WTC11 (cell line): Measurements from ENCODE around the gene TNC. TPM values are rescaled to one million over a fixed set of nuclear protein-coding genes. Genes with fewer than 3 reads are reported as not detected.

ENCODE experiments used
- ATAC-seq: fragments of 200-7000 bp; cut with Tn5 transposase; 2 replicates; pipeline ENCODE4 v1.10.0; 2021; ENCODE audit warnings: mild to moderate bottlenecking, moderate library complexity
- CTCF ChIA-PET: fragments of 300-600 bp; sonication (Branson Sonifier 250); formaldehyde crosslinking; loops from one replicate; lab custom pipeline; 2021; ENCODE audit warnings: antibody characterized with exemption; lab: Charles Lee
- POLR2A ChIA-PET: fragments of 350-600 bp; sonication (Branson Sonifier 250); formaldehyde crosslinking; loops from one replicate; lab custom pipeline; 2021; ENCODE audit warnings: antibody characterized with exemption; lab: Charles Lee
- DNase-seq: peaks from one replicate; pipeline ENCODE4 v3.0.0; 2021; ENCODE audit warnings: low spot score
- H3K27ac Mint-ChIP-seq: 2 replicates; pipeline ENCODE4 v1.8.0; 2021; ENCODE audit warnings: mixed read lengths
- H3K27me3 Mint-ChIP-seq: 2 replicates; pipeline ENCODE4 v1.8.0; 2021; ENCODE audit warnings: low read depth, mild to moderate bottlenecking, moderate library complexity, mixed read lengths
- H3K36me3 Mint-ChIP-seq: 2 replicates; pipeline ENCODE4 v1.8.0; 2021; ENCODE audit warnings: mixed read lengths
- H3K4me1 Mint-ChIP-seq: 2 replicates; pipeline ENCODE4 v1.8.0; 2022; ENCODE audit warnings: mixed read lengths
- H3K4me3 Mint-ChIP-seq: 2 replicates; pipeline ENCODE4 v1.8.0; 2021; ENCODE audit warnings: mild to moderate bottlenecking, moderate library complexity, mixed read lengths
- H3K9me3 Mint-ChIP-seq: 2 replicates; pipeline ENCODE4 v1.8.0; 2021; ENCODE audit warnings: mixed read lengths
- EMX1 ChIP-seq: fragments of 250-450 bp; sonication (Bioruptor Pico); IDR thresholded peaks from 2 replicates; pipeline ENCODE4 v1.8.0; 2021; ENCODE audit warnings: mild to moderate bottlenecking
- FOXK1 ChIP-seq: sonication (generic); formaldehyde crosslinking; IDR thresholded peaks from 2 replicates; pipeline ENCODE4 v1.8.0; 2022; ENCODE audit warnings: mild to moderate bottlenecking, moderate library complexity, missing genetic modification reagents
- IRF2 ChIP-seq: sonication (generic); formaldehyde crosslinking; IDR thresholded peaks from 2 replicates; pipeline ENCODE4 v1.8.0; 2022; ENCODE audit warnings: low read depth, missing genetic modification reagents, borderline replicate concordance
- MXD4 ChIP-seq: fragments of 250-450 bp; sonication (Bioruptor Pico); IDR thresholded peaks from 2 replicates; pipeline ENCODE4 v1.8.0; 2021; ENCODE audit warnings: mild to moderate bottlenecking, moderate library complexity, borderline replicate concordance
- MYBL2 ChIP-seq: sonication (generic); formaldehyde crosslinking; IDR thresholded peaks from 2 replicates; pipeline ENCODE4 v1.8.1; 2023; ENCODE audit warnings: mild to moderate bottlenecking, moderate library complexity, missing genetic modification reagents
- NFE2L1 ChIP-seq: sonication (generic); formaldehyde crosslinking; IDR thresholded peaks from 2 replicates; pipeline ENCODE4 v1.8.1; 2023; ENCODE audit warnings: missing genetic modification reagents
- NR1H2 ChIP-seq: sonication (generic); formaldehyde crosslinking; IDR thresholded peaks from 2 replicates; pipeline ENCODE4 v1.9.0; 2021; ENCODE audit warnings: mild to moderate bottlenecking, moderate library complexity, missing genetic modification reagents
- PRRX2 ChIP-seq: fragments of 250-450 bp; sonication (Bioruptor Pico); IDR thresholded peaks from 2 replicates; pipeline ENCODE4 v1.8.0; 2021; ENCODE audit warnings: mild to moderate bottlenecking
- RELA ChIP-seq: sonication (generic); formaldehyde crosslinking; IDR thresholded peaks from 2 replicates; pipeline ENCODE4 v1.8.1; 2022; ENCODE audit warnings: missing genetic modification reagents, mild to moderate bottlenecking, borderline replicate concordance
- SMAD4 ChIP-seq: sonication (generic); formaldehyde crosslinking; IDR thresholded peaks from 2 replicates; pipeline ENCODE4 v1.8.0; 2022; ENCODE audit warnings: mild to moderate bottlenecking, missing genetic modification reagents
- SP1 ChIP-seq: sonication (generic); formaldehyde crosslinking; conservative IDR thresholded peaks from 2 replicates; pipeline ENCODE4 v1.8.1; 2022; ENCODE audit warnings: missing genetic modification reagents
- TEAD1 ChIP-seq: sonication (generic); formaldehyde crosslinking; IDR thresholded peaks from 2 replicates; pipeline ENCODE4 v1.8.0; 2022; ENCODE audit warnings: mild to moderate bottlenecking, missing genetic modification reagents
- ZNF232 ChIP-seq: sonication (generic); formaldehyde crosslinking; IDR thresholded peaks from 2 replicates; pipeline ENCODE4 v1.8.0; 2022; ENCODE audit warnings: mild to moderate bottlenecking, missing genetic modification reagents
- ZNF263 ChIP-seq: sonication (generic); formaldehyde crosslinking; IDR thresholded peaks from 2 replicates; pipeline ENCODE4 v1.8.1; 2022; ENCODE audit warnings: low read depth, mild to moderate bottlenecking, moderate library complexity, missing genetic modification reagents
- ZNF396 ChIP-seq: fragments of 250-450 bp; sonication (Bioruptor Pico); IDR thresholded peaks from 2 replicates; pipeline ENCODE4 v1.8.0; 2021; ENCODE audit warnings: mild to moderate bottlenecking, moderate library complexity, borderline replicate concordance
- ZNF425 ChIP-seq: fragments of 250-450 bp; sonication (Bioruptor Pico); conservative IDR thresholded peaks from 2 replicates; pipeline ENCODE4 v1.9.0; 2021; ENCODE audit warnings: mild to moderate bottlenecking
- ZNF671 ChIP-seq: fragments of 250-450 bp; sonication (Bioruptor Pico); IDR thresholded peaks from 2 replicates; pipeline ENCODE4 v1.8.0; 2021; ENCODE audit warnings: mild to moderate bottlenecking
- total RNA-seq: library from RNA; stranded (reverse); gene quantifications from 3 replicates; pipeline ENCODE4 v1.2.3, GENCODE V29; 2021
- TF ChIP-seq, protein P1 (sequence below): sonication (generic); formaldehyde crosslinking; IDR thresholded peaks from 2 replicates; pipeline ENCODE4 v1.8.1; 2023; ENCODE audit warnings: mild to moderate bottlenecking, missing genetic modification reagents
- TF ChIP-seq, protein P2 (sequence below): sonication (generic); formaldehyde crosslinking; IDR thresholded peaks from 2 replicates; pipeline ENCODE4 v1.8.0; 2022; ENCODE audit warnings: missing genetic modification reagents
- TF ChIP-seq, protein P3 (sequence below): sonication (generic); formaldehyde crosslinking; IDR thresholded peaks from 2 replicates; pipeline ENCODE4 v1.8.0; 2022; ENCODE audit warnings: mild to moderate bottlenecking, missing genetic modification reagents
- TF ChIP-seq, protein P4 (sequence below): sonication (generic); formaldehyde crosslinking; IDR thresholded peaks from 2 replicates; pipeline ENCODE4 v1.8.0; 2022; ENCODE audit warnings: mild to moderate bottlenecking, missing genetic modification reagents

The TNC gene
- total RNA-seq, 1 experiment from 2014 or later, result 4.5 TPM

DNA sequence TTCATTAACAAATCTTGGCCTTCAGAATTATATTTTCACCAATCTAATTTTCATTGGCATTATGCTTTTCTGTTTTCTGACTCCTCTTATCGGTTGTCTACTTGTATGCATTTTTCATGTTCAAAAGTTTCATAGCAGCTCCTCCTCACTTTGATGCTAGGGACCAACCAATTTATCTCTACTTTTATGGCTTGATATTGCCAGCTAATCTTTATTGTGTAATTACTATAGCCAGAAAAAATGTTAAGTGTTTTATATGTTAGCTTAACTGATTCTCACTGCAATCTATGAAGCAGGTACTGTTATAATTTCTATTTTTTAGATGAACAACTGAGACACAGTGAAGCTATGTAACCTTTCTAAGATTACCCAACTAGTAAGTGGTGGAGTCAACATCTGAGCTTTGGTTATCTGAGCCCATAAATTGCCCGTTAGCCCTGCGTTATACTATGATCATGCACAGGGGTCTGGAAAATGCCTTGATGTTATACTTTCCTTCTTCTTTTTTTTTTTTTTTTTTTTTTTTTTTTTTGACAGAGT, 34.4 kb upstream of the TNC start:
- H3K4me1 Mint-ChIP-seq, result no peaks in the 10 kb centered on the region
- H3K4me3 Mint-ChIP-seq, result no peak overlapping the region

GRCh38 chr9:115148721-115149120, 30.8 kb upstream of the TNC start:
- POLR2A ChIA-PET, result no interaction called here
- Mint-ChIP-seq H3K4me3 (no peak overlapping the region), H3K27me3 (peaks cover 9% of the 10 kb centered on the region), H3K36me3 (peaks cover 3% of the 10 kb centered on the region), H3K27ac (no peak overlapping the region), H3K4me1 (peaks cover 9% of the 10 kb centered on the region), H3K9me3 (peaks cover 8% of the 10 kb centered on the region)
- DNase-seq (no peak), ATAC-seq (no peak)
- CTCF ChIA-PET, result no interaction called here
- TF ChIP-seq RELA (CRISPR knock-in tag) (no peak), MXD4 (CRISPR knock-in tag) (no peak), NFE2L1 (no peak), SP1 (CRISPR knock-in tag) (no peak), NR1H2 (CRISPR knock-in tag) (no peak), MYBL2 (CRISPR knock-in tag) (no peak), ZNF396 (no peak), EMX1 (CRISPR knock-in tag) (no peak), ZNF425 (no peak), FOXK1 (CRISPR knock-in tag) (no peak), ZNF232 (CRISPR knock-in tag) (no peak), ZNF263 (no peak), PRRX2 (CRISPR knock-in tag) (no peak)
- TF ChIP-seq, protein P1, sequence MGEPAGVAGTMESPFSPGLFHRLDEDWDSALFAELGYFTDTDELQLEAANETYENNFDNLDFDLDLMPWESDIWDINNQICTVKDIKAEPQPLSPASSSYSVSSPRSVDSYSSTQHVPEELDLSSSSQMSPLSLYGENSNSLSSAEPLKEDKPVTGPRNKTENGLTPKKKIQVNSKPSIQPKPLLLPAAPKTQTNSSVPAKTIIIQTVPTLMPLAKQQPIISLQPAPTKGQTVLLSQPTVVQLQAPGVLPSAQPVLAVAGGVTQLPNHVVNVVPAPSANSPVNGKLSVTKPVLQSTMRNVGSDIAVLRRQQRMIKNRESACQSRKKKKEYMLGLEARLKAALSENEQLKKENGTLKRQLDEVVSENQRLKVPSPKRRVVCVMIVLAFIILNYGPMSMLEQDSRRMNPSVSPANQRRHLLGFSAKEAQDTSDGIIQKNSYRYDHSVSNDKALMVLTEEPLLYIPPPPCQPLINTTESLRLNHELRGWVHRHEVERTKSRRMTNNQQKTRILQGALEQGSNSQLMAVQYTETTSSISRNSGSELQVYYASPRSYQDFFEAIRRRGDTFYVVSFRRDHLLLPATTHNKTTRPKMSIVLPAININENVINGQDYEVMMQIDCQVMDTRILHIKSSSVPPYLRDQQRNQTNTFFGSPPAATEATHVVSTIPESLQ (CRISPR knock-in tag), result no peak
- TF ChIP-seq, protein P2, sequence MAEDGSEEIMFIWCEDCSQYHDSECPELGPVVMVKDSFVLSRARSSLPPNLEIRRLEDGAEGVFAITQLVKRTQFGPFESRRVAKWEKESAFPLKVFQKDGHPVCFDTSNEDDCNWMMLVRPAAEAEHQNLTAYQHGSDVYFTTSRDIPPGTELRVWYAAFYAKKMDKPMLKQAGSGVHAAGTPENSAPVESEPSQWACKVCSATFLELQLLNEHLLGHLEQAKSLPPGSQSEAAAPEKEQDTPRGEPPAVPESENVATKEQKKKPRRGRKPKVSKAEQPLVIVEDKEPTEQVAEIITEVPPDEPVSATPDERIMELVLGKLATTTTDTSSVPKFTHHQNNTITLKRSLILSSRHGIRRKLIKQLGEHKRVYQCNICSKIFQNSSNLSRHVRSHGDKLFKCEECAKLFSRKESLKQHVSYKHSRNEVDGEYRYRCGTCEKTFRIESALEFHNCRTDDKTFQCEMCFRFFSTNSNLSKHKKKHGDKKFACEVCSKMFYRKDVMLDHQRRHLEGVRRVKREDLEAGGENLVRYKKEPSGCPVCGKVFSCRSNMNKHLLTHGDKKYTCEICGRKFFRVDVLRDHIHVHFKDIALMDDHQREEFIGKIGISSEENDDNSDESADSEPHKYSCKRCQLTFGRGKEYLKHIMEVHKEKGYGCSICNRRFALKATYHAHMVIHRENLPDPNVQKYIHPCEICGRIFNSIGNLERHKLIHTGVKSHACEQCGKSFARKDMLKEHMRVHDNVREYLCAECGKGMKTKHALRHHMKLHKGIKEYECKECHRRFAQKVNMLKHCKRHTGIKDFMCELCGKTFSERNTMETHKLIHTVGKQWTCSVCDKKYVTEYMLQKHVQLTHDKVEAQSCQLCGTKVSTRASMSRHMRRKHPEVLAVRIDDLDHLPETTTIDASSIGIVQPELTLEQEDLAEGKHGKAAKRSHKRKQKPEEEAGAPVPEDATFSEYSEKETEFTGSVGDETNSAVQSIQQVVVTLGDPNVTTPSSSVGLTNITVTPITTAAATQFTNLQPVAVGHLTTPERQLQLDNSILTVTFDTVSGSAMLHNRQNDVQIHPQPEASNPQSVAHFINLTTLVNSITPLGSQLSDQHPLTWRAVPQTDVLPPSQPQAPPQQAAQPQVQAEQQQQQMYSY (CRISPR knock-in tag), result no peak
- TF ChIP-seq, protein P3, sequence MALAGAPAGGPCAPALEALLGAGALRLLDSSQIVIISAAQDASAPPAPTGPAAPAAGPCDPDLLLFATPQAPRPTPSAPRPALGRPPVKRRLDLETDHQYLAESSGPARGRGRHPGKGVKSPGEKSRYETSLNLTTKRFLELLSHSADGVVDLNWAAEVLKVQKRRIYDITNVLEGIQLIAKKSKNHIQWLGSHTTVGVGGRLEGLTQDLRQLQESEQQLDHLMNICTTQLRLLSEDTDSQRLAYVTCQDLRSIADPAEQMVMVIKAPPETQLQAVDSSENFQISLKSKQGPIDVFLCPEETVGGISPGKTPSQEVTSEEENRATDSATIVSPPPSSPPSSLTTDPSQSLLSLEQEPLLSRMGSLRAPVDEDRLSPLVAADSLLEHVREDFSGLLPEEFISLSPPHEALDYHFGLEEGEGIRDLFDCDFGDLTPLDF (CRISPR knock-in tag), result no peak

More for the DNA sequence above, 34.4 kb upstream of the TNC start:
- TF ChIP-seq ZNF671 (CRISPR knock-in tag), result no peak
- no peak for TF ChIP-seq MYBL2 (CRISPR knock-in tag)
- no peak for TF ChIP-seq SMAD4
- TF ChIP-seq SP1 (CRISPR knock-in tag), result no peak
- TF ChIP-seq, protein P4, sequence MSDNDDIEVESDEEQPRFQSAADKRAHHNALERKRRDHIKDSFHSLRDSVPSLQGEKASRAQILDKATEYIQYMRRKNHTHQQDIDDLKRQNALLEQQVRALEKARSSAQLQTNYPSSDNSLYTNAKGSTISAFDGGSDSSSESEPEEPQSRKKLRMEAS (CRISPR knock-in tag), result no peak
- TF ChIP-seq TEAD1 (CRISPR knock-in tag), result no peak
- TF ChIP-seq IRF2 (CRISPR knock-in tag), result no peak
- H3K27me3 Mint-ChIP-seq, result peaks cover 5% of the 10 kb centered on the region; the same call in 1 of the 2 replicates
- ChIA-PET POLR2A (no interaction called here), CTCF (no interaction called here)
- no peak for ATAC-seq
- no peak for DNase-seq
- peaks cover 24% of the 10 kb centered on the region for H3K9me3 Mint-ChIP-seq
- peaks cover 9% of the 10 kb centered on the region for H3K36me3 Mint-ChIP-seq
- H3K27ac Mint-ChIP-seq, result no peak overlapping the region
